ENCODE measurements around the gene DHX38. TPM values are rescaled to one million over a fixed set of nuclear protein-coding genes. Genes with fewer than 3 reads are reported as not detected.

Gene DHX38
- total and polyA plus RNA-seq, 2 of the 13 experiments (the other 11 are each of a cell fraction or from before 2014, with no cell fraction given): 54.4 to 85.9 TPM

- 0 out of 2 replicates have a peak, but pooled peaks have one; percentile 44 for TF ChIP-seq TGIF2 (CRISPR knock-in tag; IDR thresholded peaks at IDR 0.05)
- 0 out of 2 replicates have a peak, but pooled peaks have one; percentile 20 for TF ChIP-seq UBTF (CRISPR knock-in tag; IDR thresholded peaks at IDR 0.05)
- no peak for TF ChIP-seq TP53 (CRISPR knock-in tag; conservative IDR thresholded peaks at IDR 0.05)
- TF ChIP-seq MED1 (CRISPR knock-in tag; IDR thresholded peaks at IDR 0.05): peak; percentile 29; the same call in 1 of the 2 replicates
- TF ChIP-seq U2AF1 (optimal IDR thresholded peaks at IDR 0.05; ENCODE audit: low read depth, low read length): no peak
- TF ChIP-seq ZSCAN20 (CRISPR knock-in tag; IDR thresholded peaks at IDR 0.05; ENCODE audit: borderline replicate concordance): peak; percentile 65; the same call in 1 of the 2 replicates
- peak; percentile 46; the same call in 1 of the 2 replicates for TF ChIP-seq TBX2 (CRISPR knock-in tag; IDR thresholded peaks at IDR 0.05; ENCODE audit: borderline replicate concordance)
- no peak for TF ChIP-seq ZSCAN5A (CRISPR knock-in tag; IDR thresholded peaks at IDR 0.05; ENCODE audit: borderline replicate concordance)
- TF ChIP-seq ZNF782 (CRISPR knock-in tag; IDR thresholded peaks at IDR 0.05; ENCODE audit: borderline replicate concordance): 0 out of 2 replicates have a peak, but pooled peaks have one; percentile 34
- TF ChIP-seq MXD3 (CRISPR knock-in tag; IDR thresholded peaks at IDR 0.05): no peak
- TF ChIP-seq SSRP1 (CRISPR knock-in tag; IDR thresholded peaks at IDR 0.05): peak; percentile 91; the same call in 1 of the 2 replicates
- TF ChIP-seq ZNF276 (CRISPR knock-in tag; IDR thresholded peaks at IDR 0.05; ENCODE audit: low read depth): no peak
- no peak for TF ChIP-seq IKZF4 (CRISPR knock-in tag; IDR thresholded peaks at IDR 0.05; ENCODE audit: borderline replicate concordance, low read depth, not compliant biosample characterization)
- peak; percentile 22; the same call in 1 of the 2 replicates for TF ChIP-seq TBX3 (IDR thresholded peaks at IDR 0.05; ENCODE audit: borderline replicate concordance)
- TF ChIP-seq TFE3 (CRISPR knock-in tag; IDR thresholded peaks at IDR 0.05): no peak
- no peak for TF ChIP-seq CHD2 (IDR thresholded peaks at IDR 0.05; ENCODE audit: low read depth, low read length)
- no peak for TF ChIP-seq SP5 (CRISPR knock-in tag; IDR thresholded peaks at IDR 0.05; ENCODE audit: borderline replicate concordance, low read depth)
- peak; percentile 77 for TF ChIP-seq FOSL2 (CRISPR knock-in tag; IDR thresholded peaks at IDR 0.05)
- no peak for TF ChIP-seq ZNF674 (CRISPR knock-in tag; IDR thresholded peaks at IDR 0.05; ENCODE audit: low read depth)
- TF ChIP-seq ZGPAT (CRISPR knock-in tag; IDR thresholded peaks at IDR 0.05): 0 out of 2 replicates have a peak, but pooled peaks have one; percentile 29
Observed at GRCh38 chr16:72083778-72084404, 9.8 kb upstream of the DHX38 start (continued).
